Activated CD4-positive, alpha-beta T cell treated with anti-CD3 and anti-CD28 coated beads, Interleukin-2, amount 10 ng/mL, durations not matched to agents 7 days and 5 days (primary cell): ENCODE results near the gene TRIM44. TPM values are rescaled to one million over a fixed set of nuclear protein-coding genes. Genes with fewer than 3 reads are reported as not detected.

Experiments used
- CTCF ChIA-PET: fragments of 350-600 bp; sonication (Branson Sonifier 250); formaldehyde crosslinking; loops from one replicate; lab custom pipeline; 2021; ENCODE audit warnings: antibody characterized with exemption; lab: Charles Lee
- POLR2A ChIA-PET: fragments of 350-600 bp; sonication (Branson Sonifier 250); formaldehyde crosslinking; loops from one replicate; lab custom pipeline; 2021; ENCODE audit warnings: antibody characterized with exemption; lab: Charles Lee
- DNase-seq: peaks from one replicate; pipeline ENCODE4 v3.0.0-alpha.2; 2020
- H3K27ac Mint-ChIP-seq: one replicate; pipeline ENCODE4 v1.8.0; 2021; ENCODE audit warnings: mild to moderate bottlenecking, moderate library complexity, mixed read lengths
- H3K27me3 Mint-ChIP-seq: one replicate; pipeline ENCODE4 v1.8.0; 2021; ENCODE audit warnings: mixed read lengths
- H3K36me3 Mint-ChIP-seq: one replicate; pipeline ENCODE4 v1.8.0; 2021; ENCODE audit warnings: low read depth, mixed read lengths
- H3K4me1 Mint-ChIP-seq: one replicate; pipeline ENCODE4 v1.8.0; 2021; ENCODE audit warnings: mixed read lengths
- H3K4me3 Mint-ChIP-seq: one replicate; pipeline ENCODE4 v1.8.0; 2021; ENCODE audit warnings: mild to moderate bottlenecking, moderate library complexity, mixed read lengths
- H3K9me3 Mint-ChIP-seq: one replicate; pipeline ENCODE4 v1.8.0; 2021; ENCODE audit warnings: mixed read lengths
- total RNA-seq, 2 experiments: library from RNA; stranded (reverse); gene quantifications; one replicate each; pipeline ENCODE4 v1.2.3, GENCODE V29; 2021

The TRIM44 gene
- total RNA-seq, 2 experiments from 2014 or later, result 34.9 to 42.6 TPM

DNA sequence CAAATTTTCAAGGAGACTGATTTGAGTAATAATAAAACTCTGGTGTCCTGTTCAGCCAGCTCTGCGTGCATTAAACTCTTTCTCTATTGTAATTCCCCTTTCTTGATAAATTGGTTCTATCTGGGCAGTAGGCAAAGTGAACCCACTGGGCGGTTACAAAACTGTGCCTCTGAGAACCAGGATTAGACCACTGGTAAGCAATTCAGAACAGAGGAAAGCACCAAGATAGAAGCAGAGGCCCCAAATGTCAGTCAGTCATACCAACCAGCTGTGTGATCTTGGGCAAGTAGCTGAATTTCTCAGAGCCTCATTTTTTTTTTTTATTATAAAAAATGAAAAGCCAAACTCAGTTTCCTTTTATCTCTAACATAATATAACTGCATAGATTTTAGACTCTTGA lies 54.9 kb downstream of the TRIM44 start:
- ChIA-PET POLR2A (no interaction called here), CTCF (no interaction called here)
- H3K4me1 Mint-ChIP-seq, result peaks cover 14% of the 10 kb centered on the region
- peaks cover 13% of the 10 kb centered on the region for H3K36me3 Mint-ChIP-seq
- H3K27me3 Mint-ChIP-seq, result no peaks in the 10 kb centered on the region
- no peak overlapping the region for H3K4me3 Mint-ChIP-seq
- DNase-seq, result no peak
- peaks cover 22% of the 10 kb centered on the region for H3K9me3 Mint-ChIP-seq
- H3K27ac Mint-ChIP-seq, result no peak overlapping the region

GRCh38 chr11:35721651-35722282 lies 59.2 kb downstream of the TRIM44 start:
- H3K4me3 Mint-ChIP-seq, result no peak overlapping the region
- CTCF ChIA-PET, result interaction anchor here (1.0 kb wide), 1 partner anchor 21 kb away, joined by 3 read pairs; no protein-coding TSS in a partner anchor
- H3K36me3 Mint-ChIP-seq, result peaks cover 12% of the 10 kb centered on the region
- no peak for DNase-seq
- H3K9me3 Mint-ChIP-seq, result peaks cover 5% of the 10 kb centered on the region
- peaks cover 3% of the 10 kb centered on the region for H3K4me1 Mint-ChIP-seq
- POLR2A ChIA-PET, result no interaction called here
- H3K27me3 Mint-ChIP-seq, result no peaks in the 10 kb centered on the region
- no peak overlapping the region for H3K27ac Mint-ChIP-seq

- Mint-ChIP-seq H3K36me3 (peaks cover 21% of the 10 kb centered on the region), H3K27me3 (no peaks in the 10 kb centered on the region), H3K27ac (no peak overlapping the region), H3K4me3 (no peak overlapping the region), H3K4me1 (peaks cover 3% of the 10 kb centered on the region), H3K9me3 (peaks cover 4% of the 10 kb centered on the region)
- ChIA-PET CTCF (interaction anchor here (1.0 kb wide), 1 partner anchor 20 kb away, joined by 3 read pairs; no protein-coding TSS in a partner anchor), POLR2A (no interaction called here)
- DNase-seq, result no peak
Measured at GRCh38 chr11:35722641-35723040, 60.1 kb downstream of the TRIM44 start.

DNA sequence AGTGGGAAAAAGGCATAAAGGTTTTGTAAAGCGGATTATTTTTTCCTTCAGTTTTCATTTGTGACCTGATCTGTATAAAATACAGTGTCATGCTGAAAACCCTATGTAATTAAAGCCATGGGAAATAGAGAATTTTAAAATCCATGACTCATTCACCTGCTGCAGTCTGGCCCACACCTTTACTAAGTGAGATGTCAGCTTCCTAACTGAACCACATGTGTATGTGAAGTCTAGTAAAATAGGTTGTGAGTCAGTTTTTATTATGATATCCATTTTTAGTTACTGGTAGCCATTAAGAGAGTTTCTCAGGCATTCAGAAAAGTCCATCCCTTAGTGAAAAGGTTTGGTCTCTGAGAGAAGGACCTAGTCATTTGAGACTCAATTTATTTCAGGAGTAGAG lies 60.9 kb downstream of the TRIM44 start:
- no peak for DNase-seq
- ChIA-PET CTCF (no interaction called here), POLR2A (no interaction called here)
- peaks cover 3% of the 10 kb centered on the region for H3K4me1 Mint-ChIP-seq
- H3K27ac Mint-ChIP-seq, result no peak overlapping the region
- H3K9me3 Mint-ChIP-seq, result peaks cover 4% of the 10 kb centered on the region
- H3K27me3 Mint-ChIP-seq, result no peaks in the 10 kb centered on the region
- no peak overlapping the region for H3K4me3 Mint-ChIP-seq
- peaks cover 23% of the 10 kb centered on the region for H3K36me3 Mint-ChIP-seq

DNA sequence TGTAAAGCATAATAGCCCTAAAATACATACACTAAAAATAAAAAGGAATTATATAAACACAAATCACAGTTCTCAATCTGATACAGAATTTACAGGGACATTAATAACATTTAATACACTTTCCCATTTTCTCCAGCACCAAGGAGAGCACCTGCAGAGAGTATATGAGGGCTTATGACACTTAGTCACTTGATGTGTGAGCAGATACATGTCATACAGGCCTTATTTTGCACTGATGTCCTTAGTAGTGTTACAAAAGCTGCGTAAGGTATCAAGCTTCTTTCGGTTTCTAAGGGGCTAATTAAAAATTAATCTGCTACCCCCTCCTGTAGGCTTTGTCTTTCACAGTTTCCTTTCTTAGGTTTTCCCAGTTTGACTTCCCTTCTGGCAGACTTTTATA lies 61.3 kb downstream of the TRIM44 start:
- Mint-ChIP-seq H3K27ac (no peak overlapping the region), H3K9me3 (peaks cover 4% of the 10 kb centered on the region), H3K4me3 (no peak overlapping the region), H3K27me3 (no peaks in the 10 kb centered on the region), H3K36me3 (peaks cover 27% of the 10 kb centered on the region), H3K4me1 (peaks cover 3% of the 10 kb centered on the region)
- ChIA-PET POLR2A (no interaction called here), CTCF (no interaction called here)
- no peak for DNase-seq

- H3K9me3 Mint-ChIP-seq, result peaks cover 13% of the 10 kb centered on the region
- H3K4me1 Mint-ChIP-seq, result peaks cover 3% of the 10 kb centered on the region
- no peak overlapping the region for H3K27ac Mint-ChIP-seq
- H3K27me3 Mint-ChIP-seq, result no peaks in the 10 kb centered on the region
- H3K4me3 Mint-ChIP-seq, result no peak overlapping the region
- CTCF ChIA-PET, result no interaction called here
- DNase-seq, result no peak
- POLR2A ChIA-PET, result no interaction called here
- H3K36me3 Mint-ChIP-seq, result peaks cover 38% of the 10 kb centered on the region
Measured at GRCh38 chr11:35725885-35726284, 63.3 kb downstream of the TRIM44 start.

GRCh38 chr11:35727140-35727539 lies 64.6 kb downstream of the TRIM44 start:
- ChIA-PET POLR2A (no interaction called here), CTCF (no interaction called here)
- Mint-ChIP-seq H3K4me3 (no peak overlapping the region), H3K4me1 (no peaks in the 10 kb centered on the region), H3K36me3 (peaks cover 41% of the 10 kb centered on the region), H3K9me3 (peaks cover 17% of the 10 kb centered on the region), H3K27me3 (no peaks in the 10 kb centered on the region), H3K27ac (no peak overlapping the region)
- no peak for DNase-seq

- no peak overlapping the region for H3K27ac Mint-ChIP-seq
- ChIA-PET CTCF (interaction anchor here (0.7 kb wide), 1 partner anchor 18 kb away, joined by 3 read pairs; no protein-coding TSS in a partner anchor), POLR2A (interaction anchor here (0.6 to 0.7 kb wide), 2 partner anchors 99 to 1018 kb away, joined by 3 read pairs; no protein-coding TSS in a partner anchor)
- peaks cover 57% of the 10 kb centered on the region for H3K36me3 Mint-ChIP-seq
- peaks cover 23% of the 10 kb centered on the region for H3K9me3 Mint-ChIP-seq
- no peak for DNase-seq
- no peaks in the 10 kb centered on the region for H3K27me3 Mint-ChIP-seq
- H3K4me1 Mint-ChIP-seq, result no peaks in the 10 kb centered on the region
- H3K4me3 Mint-ChIP-seq, result no peak overlapping the region
Measured at GRCh38 chr11:35730254-35730653, 67.7 kb downstream of the TRIM44 start.

DNA sequence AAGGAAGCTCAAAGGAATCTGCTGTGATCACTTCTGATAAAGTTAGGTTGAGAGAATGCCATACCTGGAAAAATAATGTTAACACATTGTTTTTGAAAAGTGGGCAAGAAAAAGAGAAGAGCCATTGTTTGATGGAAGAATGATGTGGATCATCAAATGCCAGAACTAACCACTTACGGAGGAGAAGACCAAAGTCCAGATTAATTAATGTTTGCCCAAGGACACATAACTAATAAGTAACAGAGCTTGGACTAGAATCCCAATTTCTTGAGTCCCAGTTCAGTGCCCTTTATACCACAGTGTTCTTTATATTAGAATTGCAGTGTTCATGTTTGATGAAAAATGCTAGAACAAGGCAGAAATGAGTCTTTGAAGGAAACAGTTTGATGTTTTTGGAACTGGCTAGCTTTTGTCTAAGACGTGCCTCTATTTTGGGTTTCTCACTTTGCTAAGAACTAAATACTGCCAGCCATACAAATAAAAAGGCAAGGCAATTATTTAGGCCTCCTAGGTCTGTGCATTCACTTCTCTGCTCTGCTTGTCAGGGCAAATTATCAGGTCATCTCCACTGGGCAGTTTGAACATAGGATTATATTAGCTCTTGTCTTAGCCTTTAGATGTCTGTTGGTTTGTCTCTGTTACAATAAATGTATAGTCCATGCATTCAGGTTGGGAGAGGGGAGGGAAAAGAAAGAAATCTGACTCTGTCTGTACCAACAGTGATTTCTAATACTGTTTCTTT lies 72.3 kb downstream of the TRIM44 start:
- no peak overlapping the region for H3K27ac Mint-ChIP-seq
- ChIA-PET CTCF (no interaction called here), POLR2A (no interaction called here)
- H3K36me3 Mint-ChIP-seq, result peaks cover 41% of the 10 kb centered on the region
- H3K4me1 Mint-ChIP-seq, result peaks cover 2% of the 10 kb centered on the region
- H3K27me3 Mint-ChIP-seq, result no peaks in the 10 kb centered on the region
- peaks cover 14% of the 10 kb centered on the region for H3K9me3 Mint-ChIP-seq
- no peak for DNase-seq
- H3K4me3 Mint-ChIP-seq, result no peak overlapping the region

- ChIA-PET CTCF (no interaction called here), POLR2A (no interaction called here)
- Mint-ChIP-seq H3K36me3 (peaks cover 37% of the 10 kb centered on the region), H3K9me3 (peaks cover 10% of the 10 kb centered on the region), H3K27me3 (no peaks in the 10 kb centered on the region), H3K4me3 (no peak overlapping the region), H3K27ac (no peak overlapping the region), H3K4me1 (peaks cover 6% of the 10 kb centered on the region)
- no peak for DNase-seq
Measured at GRCh38 chr11:35735411-35735810, 72.8 kb downstream of the TRIM44 start.

DNA sequence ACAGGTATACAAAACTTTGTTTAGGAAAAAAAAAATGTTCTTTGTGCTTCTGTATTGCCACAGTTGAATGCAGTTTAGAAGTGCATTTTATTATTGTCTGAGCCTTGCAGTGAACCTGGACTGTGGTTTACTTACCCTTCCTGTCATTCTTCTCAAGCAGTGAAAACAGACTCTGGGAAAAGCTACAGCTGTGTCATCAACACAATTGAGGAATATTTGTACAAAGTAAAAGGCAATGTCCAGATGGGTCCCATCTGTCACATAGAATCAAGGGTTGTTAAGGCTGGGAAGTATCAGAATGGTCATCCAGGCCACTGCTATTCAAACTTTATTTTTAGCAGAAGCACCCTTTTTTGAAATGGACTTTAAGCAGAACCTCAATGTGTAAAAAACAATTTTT lies 73.3 kb downstream of the TRIM44 start:
- Mint-ChIP-seq H3K9me3 (peaks cover 10% of the 10 kb centered on the region), H3K4me3 (no peak overlapping the region), H3K27ac (no peak overlapping the region), H3K36me3 (peaks cover 37% of the 10 kb centered on the region), H3K27me3 (no peaks in the 10 kb centered on the region), H3K4me1 (peaks cover 10% of the 10 kb centered on the region)
- DNase-seq, result no peak
- ChIA-PET CTCF (no interaction called here), POLR2A (no interaction called here)

DNA sequence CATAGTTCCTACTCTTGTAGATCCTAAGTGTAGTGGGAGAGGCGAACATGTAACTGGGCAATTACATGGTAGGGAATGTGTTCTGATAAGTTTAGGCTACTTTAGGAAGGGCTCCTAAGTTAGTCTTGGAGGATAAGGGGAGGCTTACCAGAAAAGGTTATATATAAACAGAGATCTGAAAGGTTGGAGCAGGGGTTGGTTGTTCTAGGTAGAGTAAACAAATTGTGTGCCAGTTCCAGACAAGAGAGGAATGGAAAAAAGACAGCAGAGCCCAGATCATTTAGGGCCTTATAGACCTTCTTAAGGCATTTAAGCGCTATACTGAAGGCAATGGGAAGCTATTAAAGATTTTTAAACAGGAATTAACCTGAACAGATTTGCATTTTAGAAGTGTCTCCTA lies 74.4 kb downstream of the TRIM44 start:
- Mint-ChIP-seq H3K27me3 (no peaks in the 10 kb centered on the region), H3K4me3 (no peak overlapping the region), H3K4me1 (peaks cover 13% of the 10 kb centered on the region), H3K27ac (no peak overlapping the region), H3K9me3 (peaks cover 6% of the 10 kb centered on the region), H3K36me3 (peaks cover 34% of the 10 kb centered on the region)
- DNase-seq, result no peak
- ChIA-PET CTCF (no interaction called here), POLR2A (no interaction called here)

- ChIA-PET CTCF (interaction anchor here (1.4 kb wide), 1 partner anchor 29 kb away, joined by 3 read pairs; no protein-coding TSS in a partner anchor), POLR2A (no interaction called here)
- Mint-ChIP-seq H3K27ac (no peak overlapping the region), H3K36me3 (peaks cover 18% of the 10 kb centered on the region), H3K4me1 (peaks cover 13% of the 10 kb centered on the region), H3K9me3 (no peaks in the 10 kb centered on the region), H3K4me3 (no peak overlapping the region), H3K27me3 (no peaks in the 10 kb centered on the region)
- no peak for DNase-seq
Measured at GRCh38 chr11:35740061-35740799, 77.7 kb downstream of the TRIM44 start.
